Neuron (in vitro differentiated cells): ENCODE data around the gene LHB.

Experiments
- H2AFZ ChIP-seq: one replicate; pipeline ENCODE4 v1.6.1; 2013; ENCODE audit warnings: low read depth, mild to moderate bottlenecking, inconsistent platforms, low read length, moderate library complexity
- H3K27me3 ChIP-seq: one replicate; pipeline ENCODE4 v1.6.1; 2013; ENCODE audit warnings: low read length; ENCODE audit not compliant: insufficient read depth
- H3K36me3 ChIP-seq: one replicate; pipeline ENCODE4 v1.6.1; 2013; ENCODE audit warnings: low read length; ENCODE audit not compliant: insufficient read depth
- H3K4me1 ChIP-seq: one replicate; pipeline ENCODE4 v1.6.1; 2013; ENCODE audit warnings: low read length; ENCODE audit not compliant: insufficient read depth
- H3K4me3 ChIP-seq: 2 replicates; pipeline ENCODE4 v1.5.1; 2013; ENCODE audit warnings: mild to moderate bottlenecking, low read length, moderate library complexity
- H3K9me3 ChIP-seq: one replicate; pipeline ENCODE4 v1.6.1; 2013; ENCODE audit warnings: low read length

LHB gene

GRCh38 chr19:48991873-48992580 is 24.9 kb downstream of the LHB start:
- Histone ChIP-seq H3K36me3 (peaks cover 12% of the 10 kb centered on the region), H3K9me3 (no peaks in the 10 kb centered on the region), H3K27me3 (no peaks in the 10 kb centered on the region), H3K4me1 (peaks cover 17% of the 10 kb centered on the region), H2AFZ (peak overlapping the region; percentile 7), H3K4me3 (peak overlapping the region; percentile 74)

GRCh38 chr19:48991011-48991609 is 25.8 kb downstream of the LHB start:
- Histone ChIP-seq H2AFZ (no peak overlapping the region), H3K36me3 (peaks cover 17% of the 10 kb centered on the region), H3K4me1 (peaks cover 17% of the 10 kb centered on the region), H3K27me3 (no peaks in the 10 kb centered on the region), H3K9me3 (no peaks in the 10 kb centered on the region), H3K4me3 (no peak overlapping the region)

DNA sequence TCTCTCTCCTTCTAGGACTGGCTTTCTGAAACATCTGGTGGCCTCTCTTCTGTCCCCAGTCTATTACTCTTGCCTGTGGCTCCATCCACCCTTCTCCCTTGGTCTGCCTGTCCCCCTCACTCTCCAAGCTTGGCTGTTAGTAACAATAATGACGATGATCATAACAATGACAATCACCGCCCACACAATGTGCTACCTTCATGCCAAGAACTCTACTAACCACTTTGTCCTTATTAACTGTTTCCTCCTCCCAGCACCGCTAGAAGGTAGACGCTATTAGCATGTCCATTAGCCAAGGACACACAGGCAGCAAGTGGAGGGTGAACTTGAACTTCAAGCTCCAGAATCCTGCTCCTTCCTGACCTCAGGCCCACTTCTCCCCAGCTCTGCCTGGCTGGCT is 26.5 kb downstream of the LHB start:
- H3K36me3 ChIP-seq, result peaks cover 24% of the 10 kb centered on the region
- peaks cover 17% of the 10 kb centered on the region for H3K4me1 ChIP-seq
- H3K27me3 ChIP-seq, result no peaks in the 10 kb centered on the region
- no peaks in the 10 kb centered on the region for H3K9me3 ChIP-seq
- H2AFZ ChIP-seq, result no peak overlapping the region
- H3K4me3 ChIP-seq, result no peak overlapping the region

- Histone ChIP-seq H3K9me3 (no peaks in the 10 kb centered on the region), H3K36me3 (peaks cover 30% of the 10 kb centered on the region), H2AFZ (no peak overlapping the region), H3K27me3 (no peaks in the 10 kb centered on the region), H3K4me3 (no peak overlapping the region), H3K4me1 (peaks cover 14% of the 10 kb centered on the region)
Measured at GRCh38 chr19:48989701-48990291, 27.1 kb downstream of the LHB start.

DNA sequence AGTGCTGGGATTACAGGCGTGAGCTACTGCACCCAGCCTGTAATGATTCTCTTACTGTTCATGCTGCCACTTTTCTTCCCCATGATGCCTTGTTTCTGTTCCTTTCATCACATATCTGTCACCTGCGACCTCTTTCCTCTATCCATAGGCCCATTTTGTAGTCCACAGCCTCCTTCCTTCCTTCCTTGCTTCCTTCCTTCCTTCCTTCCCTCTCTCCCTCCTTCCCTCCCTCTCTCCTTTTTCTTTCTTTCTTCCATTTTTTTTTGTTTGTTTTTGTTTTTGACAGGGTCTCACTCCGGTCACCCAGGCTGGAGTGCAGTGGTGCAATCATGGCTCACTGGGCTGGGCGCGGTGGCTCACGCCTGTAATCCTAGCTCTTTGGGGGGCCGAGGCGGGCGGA is 28.0 kb downstream of the LHB start:
- Histone ChIP-seq H3K27me3 (no peaks in the 10 kb centered on the region), H3K36me3 (peaks cover 32% of the 10 kb centered on the region), H3K4me1 (peaks cover 7% of the 10 kb centered on the region)

GRCh38 chr19:48988286-48988685 is 28.6 kb downstream of the LHB start:
- H2AFZ ChIP-seq, result no peak overlapping the region
- peaks cover 7% of the 10 kb centered on the region for H3K4me1 ChIP-seq
- H3K9me3 ChIP-seq, result no peaks in the 10 kb centered on the region
- H3K4me3 ChIP-seq, result no peak overlapping the region
- no peaks in the 10 kb centered on the region for H3K27me3 ChIP-seq
- peaks cover 32% of the 10 kb centered on the region for H3K36me3 ChIP-seq

More for the DNA sequence above, 28.0 kb downstream of the LHB start:
- Histone ChIP-seq H3K9me3 (no peaks in the 10 kb centered on the region), H2AFZ (no peak overlapping the region), H3K4me3 (no peak overlapping the region)

- Histone ChIP-seq H3K4me3 (no peak overlapping the region), H3K9me3 (no peaks in the 10 kb centered on the region), H3K4me1 (peaks cover 7% of the 10 kb centered on the region), H3K27me3 (no peaks in the 10 kb centered on the region), H2AFZ (no peak overlapping the region), H3K36me3 (peaks cover 36% of the 10 kb centered on the region)
Measured at GRCh38 chr19:48987323-48987722, 29.6 kb downstream of the LHB start.

DNA sequence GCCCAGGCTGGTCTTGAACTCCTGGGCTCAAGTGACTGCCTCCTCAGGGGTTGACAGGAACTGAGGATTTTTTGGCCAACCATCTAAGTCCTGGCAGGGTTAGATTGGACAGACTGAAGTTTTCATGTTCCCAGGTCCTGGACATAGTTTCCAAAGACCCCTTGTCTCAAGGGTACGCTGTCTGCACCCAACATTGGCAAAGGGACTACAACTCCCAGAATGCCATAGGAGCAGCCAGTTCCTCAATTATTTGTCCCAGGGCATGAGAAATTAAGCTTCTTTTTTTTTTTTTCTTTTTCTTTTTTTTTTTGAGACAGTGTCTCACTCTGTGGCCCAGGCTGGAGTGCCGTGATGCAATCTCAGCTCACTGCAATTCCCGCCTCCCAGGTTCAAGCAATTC is 30.7 kb downstream of the LHB start:
- no peaks in the 10 kb centered on the region for H3K9me3 ChIP-seq
- H3K27me3 ChIP-seq, result no peaks in the 10 kb centered on the region
- no peak overlapping the region for H2AFZ ChIP-seq
- H3K4me3 ChIP-seq, result no peak overlapping the region
- H3K4me1 ChIP-seq, result no peaks in the 10 kb centered on the region
- H3K36me3 ChIP-seq, result peaks cover 44% of the 10 kb centered on the region

- H2AFZ ChIP-seq, result no peak overlapping the region
- H3K27me3 ChIP-seq, result no peaks in the 10 kb centered on the region
- no peaks in the 10 kb centered on the region for H3K9me3 ChIP-seq
- H3K36me3 ChIP-seq, result peaks cover 44% of the 10 kb centered on the region
- no peaks in the 10 kb centered on the region for H3K4me1 ChIP-seq
- H3K4me3 ChIP-seq, result no peak overlapping the region
Measured at GRCh38 chr19:48985711-48986110, 31.2 kb downstream of the LHB start.

DNA sequence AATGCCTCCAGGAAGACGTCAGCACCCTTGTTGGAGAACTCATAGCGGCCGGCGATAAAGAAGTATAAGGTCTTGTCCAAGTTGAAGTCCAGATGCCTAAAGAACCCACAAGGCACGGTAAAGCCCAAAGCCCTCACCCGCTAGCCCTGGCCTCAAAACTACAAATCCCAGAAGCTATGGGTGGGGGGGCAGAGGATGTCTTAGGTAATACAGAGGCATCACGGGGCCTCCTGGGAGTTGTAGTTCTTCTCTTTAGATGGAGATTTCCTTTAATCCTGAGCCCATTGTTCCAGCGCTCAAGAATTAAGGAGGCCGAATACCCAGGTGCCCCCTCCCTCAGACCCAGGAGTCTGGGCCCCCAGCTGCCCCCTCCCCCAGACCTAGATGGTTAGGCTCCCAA is 34.6 kb downstream of the LHB start:
- Histone ChIP-seq H3K9me3 (no peaks in the 10 kb centered on the region), H3K27me3 (no peaks in the 10 kb centered on the region), H3K36me3 (peaks cover 45% of the 10 kb centered on the region), H3K4me3 (no peak overlapping the region), H2AFZ (no peak overlapping the region), H3K4me1 (no peaks in the 10 kb centered on the region)

GRCh38 chr19:48977061-48977460 is 39.8 kb downstream of the LHB start:
- Histone ChIP-seq H3K36me3 (peaks cover 32% of the 10 kb centered on the region), H3K4me1 (no peaks in the 10 kb centered on the region), H3K4me3 (no peak overlapping the region), H3K27me3 (no peaks in the 10 kb centered on the region), H3K9me3 (no peaks in the 10 kb centered on the region), H2AFZ (no peak overlapping the region)

- peaks cover 26% of the 10 kb centered on the region for H3K36me3 ChIP-seq
- no peak overlapping the region for H3K4me3 ChIP-seq
- no peaks in the 10 kb centered on the region for H3K9me3 ChIP-seq
- H3K27me3 ChIP-seq, result no peaks in the 10 kb centered on the region
- H2AFZ ChIP-seq, result no peak overlapping the region
- H3K4me1 ChIP-seq, result no peaks in the 10 kb centered on the region
Measured at GRCh38 chr19:48975947-48976847, 40.7 kb downstream of the LHB start.

GRCh38 chr19:48970923-48971395 is 45.9 kb downstream of the LHB start:
- Histone ChIP-seq H3K4me1 (peaks cover 6% of the 10 kb centered on the region), H2AFZ (no peak overlapping the region), H3K9me3 (peaks cover 3% of the 10 kb centered on the region), H3K4me3 (no peak overlapping the region), H3K27me3 (no peaks in the 10 kb centered on the region), H3K36me3 (peaks cover 39% of the 10 kb centered on the region)
